DMS79 treated with DMSO at 0.1 percent for 48 hours (cell line): ENCODE results near the gene TMEM40.
"Not testable (repeated sequence)": the region's sequence is repeated elsewhere in the genome, so short reads cannot be mapped to it uniquely, and the experiment has no call there.

Source experiments
- DNase-seq: peaks from one replicate; lab custom pipeline; 2025; lab: John Stamatoyannopoulos, UW

The TMEM40 gene

DNA sequence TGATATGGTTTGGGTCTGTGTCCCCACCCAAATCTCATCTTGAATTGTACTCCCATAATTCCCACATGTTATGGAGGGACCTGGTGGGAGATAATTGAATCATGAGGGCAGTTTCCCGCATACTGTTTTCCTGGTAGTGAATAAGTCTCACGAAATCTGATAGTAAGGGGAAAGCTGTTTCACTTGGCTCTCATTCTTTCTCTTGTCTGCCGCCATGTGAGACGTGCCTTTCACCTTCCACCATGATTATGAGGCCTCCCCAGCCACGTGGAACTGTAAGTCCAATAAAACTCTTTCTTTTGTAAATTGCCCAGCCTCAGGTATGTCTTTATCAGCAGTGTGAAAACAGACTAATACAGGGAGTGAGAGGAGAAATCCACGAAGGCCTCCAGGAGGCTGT, 16.9 kb upstream of the TMEM40 start:
- not testable (repeated sequence) for DNase-seq

GRCh38 chr3:12775226-12775625, 16.2 kb upstream of the TMEM40 start:
- no peak for DNase-seq

DNA sequence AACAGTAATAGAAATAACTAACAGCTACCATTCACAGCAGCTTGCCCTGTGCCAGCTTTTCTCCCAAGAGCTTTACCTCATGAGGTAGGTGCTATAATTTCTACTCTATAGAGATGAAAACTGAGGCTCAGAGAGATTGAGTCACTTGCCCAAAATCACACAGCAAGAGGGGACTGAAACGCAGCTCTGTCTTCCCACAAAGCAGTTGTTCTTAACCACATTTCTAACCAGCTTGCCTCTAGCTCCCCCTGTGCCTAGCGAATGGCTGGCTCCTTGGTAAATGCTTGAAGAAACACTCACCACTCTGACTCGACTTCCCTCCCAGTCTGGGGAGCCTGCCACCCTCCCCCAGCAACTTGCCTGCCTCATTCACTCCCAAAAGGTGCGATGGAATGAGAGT, 15.6 kb upstream of the TMEM40 start:
- no peak for DNase-seq

DNA sequence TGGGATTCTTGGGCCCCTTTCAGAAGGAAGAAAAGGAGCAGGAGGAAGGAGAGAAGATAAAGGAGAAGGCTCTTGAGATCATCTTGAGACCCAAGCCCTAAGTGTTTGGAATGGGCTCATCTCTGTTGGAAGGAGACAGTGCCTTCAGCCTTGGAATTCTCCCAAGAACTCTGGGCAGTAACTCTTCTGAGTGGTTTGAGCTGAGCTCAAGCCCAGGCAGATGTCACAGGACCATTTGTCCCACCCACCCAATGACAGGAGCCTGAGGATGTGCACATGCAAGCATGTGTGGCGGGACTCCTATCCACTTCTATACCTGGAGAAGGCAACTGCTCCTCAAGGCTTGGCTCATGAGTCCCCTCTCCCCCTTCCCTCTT, 14.6 kb upstream of the TMEM40 start:
- no peak for DNase-seq

GRCh38 chr3:12773030-12773709, 14.1 kb upstream of the TMEM40 start:
- no peak for DNase-seq

DNA sequence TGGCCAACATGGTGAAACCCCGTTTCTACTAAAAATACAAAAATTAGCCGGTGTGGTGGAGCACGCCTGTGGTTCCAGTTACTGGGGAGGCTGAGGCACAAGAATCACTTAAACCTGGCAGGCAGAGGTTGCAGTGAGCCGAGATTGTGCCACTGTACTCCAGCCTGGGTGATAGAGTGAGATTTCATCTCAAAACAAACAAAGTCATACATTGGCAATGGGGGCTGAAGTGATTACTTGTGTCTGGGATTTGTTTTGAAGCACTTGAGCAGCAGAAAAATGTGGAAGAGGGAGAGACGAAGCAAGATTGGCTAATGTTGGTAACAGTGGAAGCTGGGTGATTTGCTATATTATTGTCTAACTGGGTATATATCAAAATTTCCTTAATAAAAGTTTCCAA, 13.4 kb upstream of the TMEM40 start:
- DNase-seq: no peak

- no peak for DNase-seq
Observed at GRCh38 chr3:12771236-12771635, 12.2 kb upstream of the TMEM40 start.

- no peak for DNase-seq
Observed at GRCh38 chr3:12769761-12770160, 10.7 kb upstream of the TMEM40 start.

- DNase-seq: no peak
Observed at GRCh38 chr3:12768579-12769527, 9.8 kb upstream of the TMEM40 start.

DNA sequence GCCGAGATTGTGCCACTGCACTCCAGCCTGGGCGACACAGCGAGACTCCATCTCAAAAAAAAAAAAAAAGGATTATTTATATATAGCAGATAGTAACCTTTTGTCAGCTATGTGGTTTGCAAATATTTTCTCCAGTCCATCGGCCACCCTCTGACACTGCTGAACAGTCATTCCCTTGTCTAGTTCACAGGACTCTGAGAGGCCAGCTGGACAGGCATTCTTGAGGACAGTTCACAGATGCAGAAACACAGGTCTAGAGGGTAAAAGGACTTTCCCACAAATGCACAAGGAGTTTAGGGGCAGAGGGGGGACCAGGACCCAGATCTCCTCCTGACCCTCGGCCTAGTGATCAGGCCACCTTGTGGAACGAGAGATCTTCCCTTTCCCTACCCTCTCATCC, 7.5 kb upstream of the TMEM40 start:
- no peak for DNase-seq

DNA sequence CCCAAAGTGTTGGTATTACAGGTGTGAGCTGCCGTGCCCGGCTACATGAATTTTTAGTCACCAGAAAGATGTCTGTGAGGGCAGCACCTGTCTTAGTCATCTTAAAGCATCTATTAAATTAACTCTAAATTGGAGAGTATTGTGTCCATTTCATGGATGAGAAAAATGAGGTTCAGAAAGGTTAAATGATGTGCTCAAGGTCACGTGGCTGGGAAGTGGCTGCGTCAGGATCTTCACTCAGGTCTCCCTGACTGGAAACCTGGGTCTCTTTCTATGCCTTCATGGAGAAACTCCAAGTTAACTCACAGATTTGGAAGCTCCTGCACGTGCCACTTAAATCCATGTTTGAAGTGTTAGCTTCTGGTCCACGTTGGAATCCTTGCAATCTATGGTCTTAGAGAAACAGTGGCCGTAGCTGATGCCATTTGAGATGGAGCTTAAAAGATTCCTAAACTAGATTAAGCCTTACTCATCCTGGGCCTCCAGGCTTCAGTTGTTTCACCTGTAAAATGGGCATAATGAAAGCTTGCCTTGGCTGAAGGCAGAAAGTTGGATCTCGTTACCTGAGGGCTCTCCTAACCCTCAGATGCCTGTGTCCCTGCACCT, 5.2 kb upstream of the TMEM40 start:
- no peak for DNase-seq

DNA sequence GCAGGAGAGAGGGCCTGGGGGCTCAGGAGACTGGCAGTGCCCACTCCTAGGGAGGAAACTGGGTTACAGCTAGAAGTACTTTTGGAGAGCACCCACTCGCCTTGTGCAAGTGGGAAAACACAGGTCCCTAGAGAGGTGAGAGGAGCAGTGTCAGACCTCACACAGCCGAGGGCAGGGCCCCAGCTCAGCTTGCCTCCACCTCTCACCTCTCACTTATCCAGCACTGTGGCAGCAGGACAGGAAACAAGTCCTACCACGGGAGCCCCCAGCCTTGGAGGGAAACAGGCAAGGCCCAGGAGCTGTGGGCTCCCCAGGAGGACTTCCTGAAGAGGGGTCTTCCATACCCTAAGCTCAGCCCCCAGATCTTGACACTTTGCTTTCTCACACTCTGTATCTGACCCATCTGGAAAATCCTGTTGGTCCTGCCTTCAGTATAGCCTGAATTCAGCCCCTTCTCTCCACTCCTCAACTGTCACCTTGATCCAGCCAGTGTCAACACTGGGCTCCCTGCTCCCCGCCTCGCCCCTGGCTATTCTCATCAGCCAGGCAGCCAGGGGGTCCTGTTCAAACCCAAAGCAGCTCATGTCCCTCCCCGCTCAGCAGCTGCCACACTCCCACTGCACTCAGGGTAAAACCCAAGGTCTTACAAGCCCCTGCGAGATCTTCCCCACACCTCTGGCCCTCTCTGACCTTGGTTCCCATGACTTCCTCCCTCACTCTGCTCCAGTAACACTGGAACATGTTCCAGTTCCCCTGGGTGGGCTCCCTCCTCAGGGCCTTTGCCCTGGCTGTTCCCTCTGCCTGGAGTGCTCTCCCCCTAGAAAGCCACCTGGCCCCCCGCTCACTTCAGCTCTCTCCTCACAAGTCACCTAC, 870 bp upstream of the TMEM40 start:
- no peak for DNase-seq

DNA sequence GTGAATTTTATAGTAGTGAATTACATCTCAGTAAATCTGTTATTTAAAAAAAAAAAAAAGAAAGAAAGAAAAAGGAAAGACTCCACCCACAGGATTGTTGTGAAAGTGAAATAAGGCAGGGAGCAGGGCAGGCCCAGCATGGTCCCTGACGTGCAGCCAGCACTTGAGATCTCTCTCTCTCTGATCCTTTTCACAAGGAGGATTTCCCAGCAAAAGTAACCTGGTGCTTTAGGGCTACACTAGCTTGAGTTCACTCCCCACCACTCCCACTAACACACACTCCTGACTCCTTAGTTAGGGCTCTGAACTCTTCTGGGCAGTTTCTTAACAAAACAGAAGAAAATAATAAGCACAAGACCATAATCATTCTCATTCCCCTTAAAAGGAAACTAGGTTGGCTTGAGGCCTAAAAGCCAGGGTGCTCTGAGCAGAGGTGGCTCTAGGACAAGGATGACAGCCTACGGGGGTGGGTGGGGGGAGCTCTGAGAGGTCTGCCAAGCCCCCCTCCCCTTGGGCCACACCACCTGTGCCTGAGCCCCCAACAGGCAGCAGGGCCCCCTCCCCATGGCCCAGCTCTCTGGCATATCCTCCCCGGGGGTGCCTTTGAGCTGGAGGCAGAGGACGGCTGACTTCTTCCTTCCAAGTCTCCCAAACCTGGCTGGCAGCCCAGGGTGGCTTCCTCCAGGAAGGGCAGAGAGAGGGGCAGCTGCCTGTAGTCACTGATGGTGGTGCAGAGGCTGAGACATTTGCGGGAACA, 856 bp downstream of the TMEM40 start:
- DNase-seq: peak; percentile 2

DNA sequence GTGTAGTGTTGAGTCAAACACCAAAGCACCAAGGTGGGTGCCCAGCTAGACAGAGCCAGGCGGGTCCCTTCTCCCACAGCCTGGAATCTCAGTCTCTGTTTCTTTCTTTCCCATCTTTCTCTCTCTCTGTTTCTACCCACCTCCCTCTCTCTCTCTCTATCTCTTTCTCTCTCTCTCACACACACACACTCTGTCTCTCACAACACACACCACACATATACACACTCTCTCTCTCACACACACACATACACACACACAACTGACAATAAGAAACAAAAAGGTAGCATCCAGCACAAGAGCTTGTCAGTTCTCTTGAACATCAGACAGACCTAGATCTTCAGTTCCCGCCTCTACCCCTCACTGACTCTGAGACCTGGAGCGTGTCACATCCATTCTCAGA, 2.4 kb downstream of the TMEM40 start:
- no peak for DNase-seq

GRCh38 chr3:12756175-12756574, 2.9 kb downstream of the TMEM40 start:
- no peak for DNase-seq

- DNase-seq: no peak
Observed at GRCh38 chr3:12755754-12756153, 3.3 kb downstream of the TMEM40 start.

- no peak for DNase-seq
Observed at GRCh38 chr3:12754313-12754712, 4.7 kb downstream of the TMEM40 start.

GRCh38 chr3:12753275-12754028, 5.6 kb downstream of the TMEM40 start:
- DNase-seq: no peak

- DNase-seq: no peak
Observed at GRCh38 chr3:12752809-12753208, 6.2 kb downstream of the TMEM40 start.

DNA sequence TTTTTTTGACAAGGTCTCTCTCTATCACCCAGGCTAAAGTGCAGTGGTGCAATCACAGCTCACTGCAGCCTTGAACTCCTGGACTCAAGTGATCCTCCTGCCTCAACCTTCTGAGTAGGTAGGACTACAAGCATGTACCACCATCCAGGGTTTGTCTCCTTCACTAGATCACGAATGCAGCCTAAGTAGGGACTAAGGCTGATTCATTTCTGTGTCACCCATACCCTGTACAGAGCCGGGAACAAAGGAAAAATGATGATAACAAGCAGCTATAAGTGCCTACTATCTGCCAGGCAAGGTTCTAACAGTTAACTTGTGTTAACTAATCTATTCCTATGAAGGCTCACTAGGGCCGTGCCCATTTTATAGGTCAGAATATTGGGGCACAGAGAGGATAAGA, 7.0 kb downstream of the TMEM40 start:
- DNase-seq: no peak

DNA sequence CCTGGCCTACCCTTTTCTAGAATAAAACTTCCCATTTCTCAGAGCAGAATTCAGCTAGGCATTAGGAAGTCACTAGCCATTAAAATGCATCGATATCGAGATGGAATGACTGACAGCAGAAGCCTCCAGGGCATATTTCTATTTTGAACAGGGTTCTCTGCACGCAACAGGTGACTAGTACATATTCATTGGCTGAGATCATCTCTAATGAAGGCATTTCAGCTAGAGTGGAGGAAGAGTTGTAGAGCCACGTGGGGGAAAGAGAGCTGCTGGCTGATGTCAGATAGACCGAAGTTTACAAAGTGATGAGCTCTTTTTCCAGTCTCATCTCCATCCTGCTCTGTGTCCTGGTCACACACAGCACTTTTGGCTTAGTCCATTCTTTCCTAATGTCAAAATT, 7.5 kb downstream of the TMEM40 start:
- no peak for DNase-seq
